ENCODE measurements around the gene SHB. TPM values are rescaled to one million over a fixed set of nuclear protein-coding genes. Genes with fewer than 3 reads are reported as not detected.

Gene SHB
- total RNA-seq, 1 donor from 2014 or later = 1.1 TPM

DNA sequence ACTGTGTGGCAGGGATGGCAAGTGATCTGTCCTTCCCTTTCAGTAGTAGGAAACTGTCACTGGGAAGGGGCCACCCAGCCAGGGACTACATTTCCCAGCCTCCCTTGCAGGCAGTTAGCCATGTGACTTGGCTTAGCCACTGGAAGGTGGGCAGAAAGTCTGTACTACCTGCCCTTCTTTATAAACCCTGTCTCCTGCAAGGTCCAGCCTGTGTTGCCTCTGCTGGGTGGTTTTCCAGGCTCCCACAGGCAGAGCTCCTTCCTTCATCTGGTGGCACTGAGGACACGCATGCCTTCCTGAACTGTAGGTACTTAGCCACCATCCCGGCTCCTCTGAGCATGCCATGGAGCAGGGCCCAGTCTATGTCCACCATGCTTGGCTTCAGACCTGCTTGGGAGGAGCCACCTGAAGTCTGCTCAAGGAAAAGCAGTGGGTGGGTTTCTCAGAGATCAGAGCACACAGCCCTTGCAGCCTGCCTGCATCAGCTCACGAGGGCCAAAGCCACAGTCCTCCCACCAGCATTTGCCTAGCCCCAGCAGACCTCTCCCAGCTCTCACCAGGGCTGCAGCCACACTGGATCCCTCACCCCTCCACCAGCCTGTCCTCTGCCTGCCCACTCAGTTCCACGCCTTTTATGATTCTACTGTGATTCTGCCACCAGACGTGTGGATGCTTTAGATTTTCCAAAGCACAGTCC, 148.4 kb downstream of the SHB start:
- Mint-ChIP-seq H3K36me3 (peaks cover 3% of the 10 kb centered on the region), H3K27me3 (ENCODE audit: insufficient read depth, low read depth) (peaks cover 5% of the 10 kb centered on the region), H3K4me3 (no peak overlapping the region), H3K27ac (no peak overlapping the region), H3K9me3 (no peaks in the 10 kb centered on the region), H3K4me1 (peaks cover 58% of the 10 kb centered on the region)
- H3K4me1 ChIP-seq = peaks cover 43% of the 10 kb centered on the region
- no peak overlapping the region for H3K4me3 ChIP-seq
- H3K36me3 ChIP-seq = no peaks in the 10 kb centered on the region
- no peak overlapping the region for H3K4me2 ChIP-seq
- H3K9me3 ChIP-seq (ENCODE audit: low read depth) = no peaks in the 10 kb centered on the region
- no peaks in the 10 kb centered on the region for H3K79me2 ChIP-seq (ENCODE audit: low read depth)
- no peak overlapping the region for H3K9ac ChIP-seq
- peak overlapping the region; percentile 74 for H2AFZ ChIP-seq (replicated peaks)
- no peak for TF ChIP-seq EZH2phosphoT487 (IDR thresholded peaks at IDR 0.05)
- TF ChIP-seq, protein P1, sequence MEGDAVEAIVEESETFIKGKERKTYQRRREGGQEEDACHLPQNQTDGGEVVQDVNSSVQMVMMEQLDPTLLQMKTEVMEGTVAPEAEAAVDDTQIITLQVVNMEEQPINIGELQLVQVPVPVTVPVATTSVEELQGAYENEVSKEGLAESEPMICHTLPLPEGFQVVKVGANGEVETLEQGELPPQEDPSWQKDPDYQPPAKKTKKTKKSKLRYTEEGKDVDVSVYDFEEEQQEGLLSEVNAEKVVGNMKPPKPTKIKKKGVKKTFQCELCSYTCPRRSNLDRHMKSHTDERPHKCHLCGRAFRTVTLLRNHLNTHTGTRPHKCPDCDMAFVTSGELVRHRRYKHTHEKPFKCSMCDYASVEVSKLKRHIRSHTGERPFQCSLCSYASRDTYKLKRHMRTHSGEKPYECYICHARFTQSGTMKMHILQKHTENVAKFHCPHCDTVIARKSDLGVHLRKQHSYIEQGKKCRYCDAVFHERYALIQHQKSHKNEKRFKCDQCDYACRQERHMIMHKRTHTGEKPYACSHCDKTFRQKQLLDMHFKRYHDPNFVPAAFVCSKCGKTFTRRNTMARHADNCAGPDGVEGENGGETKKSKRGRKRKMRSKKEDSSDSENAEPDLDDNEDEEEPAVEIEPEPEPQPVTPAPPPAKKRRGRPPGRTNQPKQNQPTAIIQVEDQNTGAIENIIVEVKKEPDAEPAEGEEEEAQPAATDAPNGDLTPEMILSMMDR (IDR thresholded peaks at IDR 0.05) = no peak
- TF ChIP-seq EZH2 (IDR thresholded peaks at IDR 0.05) = no peak
- H3F3A ChIP-seq (ENCODE audit: low read depth) = peaks cover 5% of the 10 kb centered on the region
- DNase-seq (ENCODE audit: low spot score) = peak; percentile 66
- H3K27ac ChIP-seq = no peak overlapping the region
- H3K27me3 ChIP-seq = no peaks in the 10 kb centered on the region
- no peaks in the 10 kb centered on the region for H4K20me1 ChIP-seq (ENCODE audit: low read depth)

- Histone ChIP-seq H3K27ac (no peak overlapping the region), H3K27me3 (no peaks in the 10 kb centered on the region), H3K9ac (no peak overlapping the region), H3K36me3 (no peaks in the 10 kb centered on the region), H2AFZ (replicated peaks) (no peak overlapping the region), H3F3A (ENCODE audit: low read depth) (peaks cover 5% of the 10 kb centered on the region), H3K4me3 (no peak overlapping the region), H4K20me1 (ENCODE audit: low read depth) (no peaks in the 10 kb centered on the region), H3K4me2 (no peak overlapping the region), H3K9me3 (ENCODE audit: low read depth) (no peaks in the 10 kb centered on the region), H3K4me1 (peaks cover 43% of the 10 kb centered on the region), H3K79me2 (ENCODE audit: low read depth) (no peaks in the 10 kb centered on the region)
- DNase-seq (ENCODE audit: low spot score) = no peak
- H3K4me1 Mint-ChIP-seq = peaks cover 53% of the 10 kb centered on the region
- H3K36me3 Mint-ChIP-seq = peaks cover 3% of the 10 kb centered on the region
- H3K4me3 Mint-ChIP-seq = no peak overlapping the region
- peaks cover 5% of the 10 kb centered on the region for H3K27me3 Mint-ChIP-seq (ENCODE audit: insufficient read depth, low read depth)
- H3K27ac Mint-ChIP-seq = peak overlapping the region; percentile 85
- H3K9me3 Mint-ChIP-seq = no peaks in the 10 kb centered on the region
- TF ChIP-seq EZH2 (IDR thresholded peaks at IDR 0.05) (no peak), EZH2phosphoT487 (IDR thresholded peaks at IDR 0.05) (no peak)
- TF ChIP-seq, protein P1 (IDR thresholded peaks at IDR 0.05) = no peak
Measured at GRCh38 chr9:37919956-37920335, 149.1 kb downstream of the SHB start.

DNA sequence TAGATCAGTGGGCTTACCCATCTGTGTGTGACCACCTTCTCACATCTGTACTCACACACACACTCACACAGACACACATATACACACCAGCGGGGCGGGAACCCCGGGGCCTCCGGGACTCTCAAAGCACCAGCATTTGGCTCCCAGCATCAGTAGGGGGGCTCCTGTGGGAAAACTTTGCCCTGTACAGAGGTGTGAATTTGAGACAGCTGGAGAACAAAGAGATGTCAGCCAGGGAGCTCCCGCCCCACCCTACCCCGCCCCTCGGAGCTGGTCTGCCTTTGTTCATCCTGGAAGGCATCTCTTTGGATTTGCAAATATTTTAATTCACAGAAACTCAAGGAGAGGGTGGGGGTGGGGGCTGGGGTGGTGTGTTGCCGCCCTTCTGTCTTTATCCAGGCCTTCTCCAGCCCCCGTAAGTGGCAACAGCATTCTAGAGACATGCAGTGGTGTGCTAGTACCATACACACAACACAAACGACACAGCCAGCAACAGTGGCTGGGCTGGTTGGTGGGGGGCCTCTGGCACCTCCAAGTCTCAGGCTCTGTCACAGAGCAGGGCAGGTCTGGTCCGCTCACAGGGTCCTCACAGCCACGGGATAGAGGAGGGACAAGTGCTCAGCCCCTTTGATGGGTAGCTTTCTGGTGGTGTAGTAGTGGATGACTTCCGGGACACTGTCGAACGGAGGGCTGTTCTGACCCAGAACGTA, 149.6 kb downstream of the SHB start:
- no peak overlapping the region for H3K4me2 ChIP-seq
- Mint-ChIP-seq H3K27ac (peak overlapping the region; percentile 85), H3K27me3 (ENCODE audit: insufficient read depth, low read depth) (peaks cover 5% of the 10 kb centered on the region), H3K9me3 (no peaks in the 10 kb centered on the region), H3K36me3 (peaks cover 3% of the 10 kb centered on the region), H3K4me3 (no peak overlapping the region), H3K4me1 (peaks cover 52% of the 10 kb centered on the region)
- H3F3A ChIP-seq (ENCODE audit: low read depth) = peaks cover 5% of the 10 kb centered on the region
- no peak overlapping the region for H3K4me3 ChIP-seq
- H2AFZ ChIP-seq (replicated peaks) = no peak overlapping the region
- no peak for DNase-seq (ENCODE audit: low spot score)
- H3K9ac ChIP-seq = no peak overlapping the region
- no peaks in the 10 kb centered on the region for H4K20me1 ChIP-seq (ENCODE audit: low read depth)
- no peaks in the 10 kb centered on the region for H3K27me3 ChIP-seq
- H3K27ac ChIP-seq = no peak overlapping the region
- H3K36me3 ChIP-seq = no peaks in the 10 kb centered on the region
- TF ChIP-seq EZH2 (IDR thresholded peaks at IDR 0.05) (no peak), EZH2phosphoT487 (IDR thresholded peaks at IDR 0.05) (no peak)
- TF ChIP-seq, protein P1 (IDR thresholded peaks at IDR 0.05) = no peak
- peaks cover 43% of the 10 kb centered on the region for H3K4me1 ChIP-seq
- H3K79me2 ChIP-seq (ENCODE audit: low read depth) = no peaks in the 10 kb centered on the region
- H3K9me3 ChIP-seq (ENCODE audit: low read depth) = no peaks in the 10 kb centered on the region
